OCI-LY1 (cell line): ENCODE results near the gene FRMD5.

ENCODE experiments used
- H2AFZ ChIP-seq: fragments of 200-600 bp; sonication (generic), shearing (Covaris generic); 2 replicates; pipeline ENCODE4 v1.6.0; 2014; ENCODE audit warnings: antibody characterized with exemption, mild to moderate bottlenecking, low read length
- H3F3A ChIP-seq: fragments of 200-600 bp; sonication (generic), shearing (Covaris generic); 2 replicates; pipeline ENCODE4 v1.6.0; 2014; ENCODE audit warnings: mild to moderate bottlenecking, antibody characterized with exemption, low read length, moderate library complexity; ENCODE audit not compliant: insufficient read depth
- H3K27ac ChIP-seq: fragments of 200-600 bp; sonication (generic); 2 replicates; pipeline ENCODE4 v1.5.1; 2014; ENCODE audit warnings: low read length, mixed run types, mild to moderate bottlenecking, low read depth; ENCODE audit not compliant: poor library complexity, severe bottlenecking
- H3K27me3 ChIP-seq: fragments of 200-600 bp; sonication (generic); 2 replicates; pipeline ENCODE4 v1.6.0; 2014; ENCODE audit warnings: antibody characterized with exemption, mild to moderate bottlenecking, low read length, moderate library complexity; ENCODE audit not compliant: insufficient read depth
- H3K36me3 ChIP-seq: fragments of 200-600 bp; sonication (generic); 2 replicates; pipeline ENCODE4 v1.6.1; 2014; ENCODE audit warnings: mild to moderate bottlenecking, antibody characterized with exemption, low read length, moderate library complexity, mixed read lengths; ENCODE audit not compliant: insufficient read depth
- H3K4me1 ChIP-seq: fragments of 200-600 bp; sonication (generic); 2 replicates; pipeline ENCODE4 v1.5.1; 2014; ENCODE audit warnings: mild to moderate bottlenecking, low read length, moderate library complexity; ENCODE audit not compliant: insufficient read depth, severe bottlenecking
- H3K4me2 ChIP-seq: fragments of 200-600 bp; sonication (generic), shearing (Covaris generic); 2 replicates; pipeline ENCODE4 v1.6.1; 2014; ENCODE audit warnings: low read length
- H3K4me3 ChIP-seq: fragments of 200-600 bp; sonication (generic); 2 replicates; pipeline ENCODE4 v1.5.1; 2014; ENCODE audit warnings: low read length, low read depth, mild to moderate bottlenecking, mixed read lengths; ENCODE audit not compliant: poor library complexity, severe bottlenecking
- H3K79me2 ChIP-seq: fragments of 200-600 bp; shearing (Covaris generic); 2 replicates; pipeline ENCODE4 v1.6.1; 2016; ENCODE audit warnings: mixed run types, low read length, mixed read lengths; ENCODE audit not compliant: insufficient read depth
- H3K9ac ChIP-seq: fragments of 200-600 bp; sonication (generic), shearing (Covaris generic); 2 replicates; pipeline ENCODE4 v1.6.1; 2014; ENCODE audit warnings: mild to moderate bottlenecking, low read length, mixed read lengths
- H3K9me2 ChIP-seq: fragments of 200-600 bp; sonication (generic), shearing (Covaris generic); 2 replicates; pipeline ENCODE4 v1.6.1; 2014; ENCODE audit warnings: low read depth, mild to moderate bottlenecking, low read length, mixed read lengths
- H3K9me3 ChIP-seq: fragments of 200-600 bp; shearing (Covaris generic); 2 replicates; pipeline ENCODE4 v1.6.1; 2014; ENCODE audit warnings: low read length, mixed read lengths
- H4K20me1 ChIP-seq: fragments of 200-600 bp; sonication (generic), shearing (Covaris generic); 2 replicates; pipeline ENCODE4 v1.6.0; 2016; ENCODE audit warnings: mild to moderate bottlenecking, low read length; ENCODE audit not compliant: insufficient read depth
- EZH2 ChIP-seq: fragments of 200-600 bp; sonication (generic), shearing (Covaris generic); IDR thresholded peaks from 2 replicates; pipeline ENCODE4 v1.8.0; 2017; ENCODE audit warnings: borderline replicate concordance, mixed run types, mild to moderate bottlenecking, antibody characterized with exemption, low read length, moderate library complexity, mixed read lengths
- TF ChIP-seq, protein P1 (sequence below): fragments of 200-600 bp; sonication (generic), shearing (Covaris generic); IDR thresholded peaks from 2 replicates; pipeline ENCODE4 v1.5.1; 2017; ENCODE audit warnings: mild to moderate bottlenecking, antibody characterized with exemption, low read length, moderate library complexity, mixed read lengths

Gene FRMD5

GRCh38 chr15:43931119-43931518, 264.0 kb downstream of the FRMD5 start:
- no peak overlapping the region; the same call in 1 of the 2 replicates for H3K4me2 ChIP-seq
- no peaks in the 10 kb centered on the region for H3F3A ChIP-seq
- TF ChIP-seq, protein P1, sequence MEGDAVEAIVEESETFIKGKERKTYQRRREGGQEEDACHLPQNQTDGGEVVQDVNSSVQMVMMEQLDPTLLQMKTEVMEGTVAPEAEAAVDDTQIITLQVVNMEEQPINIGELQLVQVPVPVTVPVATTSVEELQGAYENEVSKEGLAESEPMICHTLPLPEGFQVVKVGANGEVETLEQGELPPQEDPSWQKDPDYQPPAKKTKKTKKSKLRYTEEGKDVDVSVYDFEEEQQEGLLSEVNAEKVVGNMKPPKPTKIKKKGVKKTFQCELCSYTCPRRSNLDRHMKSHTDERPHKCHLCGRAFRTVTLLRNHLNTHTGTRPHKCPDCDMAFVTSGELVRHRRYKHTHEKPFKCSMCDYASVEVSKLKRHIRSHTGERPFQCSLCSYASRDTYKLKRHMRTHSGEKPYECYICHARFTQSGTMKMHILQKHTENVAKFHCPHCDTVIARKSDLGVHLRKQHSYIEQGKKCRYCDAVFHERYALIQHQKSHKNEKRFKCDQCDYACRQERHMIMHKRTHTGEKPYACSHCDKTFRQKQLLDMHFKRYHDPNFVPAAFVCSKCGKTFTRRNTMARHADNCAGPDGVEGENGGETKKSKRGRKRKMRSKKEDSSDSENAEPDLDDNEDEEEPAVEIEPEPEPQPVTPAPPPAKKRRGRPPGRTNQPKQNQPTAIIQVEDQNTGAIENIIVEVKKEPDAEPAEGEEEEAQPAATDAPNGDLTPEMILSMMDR = no peak
- no peak for TF ChIP-seq EZH2
- no peaks in the 10 kb centered on the region for H3K36me3 ChIP-seq
- H3K9me2 ChIP-seq = no peaks in the 10 kb centered on the region
- no peaks in the 10 kb centered on the region for H3K79me2 ChIP-seq
- no peaks in the 10 kb centered on the region; the same call in 1 of the 2 replicates for H3K27me3 ChIP-seq
- H3K9ac ChIP-seq = no peak overlapping the region
- H3K4me3 ChIP-seq = no peak overlapping the region
- H2AFZ ChIP-seq = no peak overlapping the region
- no peaks in the 10 kb centered on the region for H3K9me3 ChIP-seq
- no peaks in the 10 kb centered on the region for H4K20me1 ChIP-seq
- peaks cover 18% of the 10 kb centered on the region for H3K4me1 ChIP-seq
- H3K27ac ChIP-seq = no peak overlapping the region

- H3K27me3 ChIP-seq = no peaks in the 10 kb centered on the region; the same call in 1 of the 2 replicates
- H2AFZ ChIP-seq = no peak overlapping the region
- no peaks in the 10 kb centered on the region for H3F3A ChIP-seq
- no peaks in the 10 kb centered on the region for H3K9me2 ChIP-seq
- peaks cover 18% of the 10 kb centered on the region for H3K4me1 ChIP-seq
- no peaks in the 10 kb centered on the region for H3K36me3 ChIP-seq
- no peaks in the 10 kb centered on the region for H3K9me3 ChIP-seq
- no peaks in the 10 kb centered on the region for H4K20me1 ChIP-seq
- H3K79me2 ChIP-seq = no peaks in the 10 kb centered on the region
- no peak for TF ChIP-seq EZH2
- no peak overlapping the region for H3K4me3 ChIP-seq
- peak overlapping the region; percentile 28 for H3K27ac ChIP-seq
- H3K4me2 ChIP-seq = peak overlapping the region; percentile 22; the same call in 1 of the 2 replicates
- H3K9ac ChIP-seq = no peak overlapping the region
Measured at GRCh38 chr15:43930556-43930955, 264.5 kb downstream of the FRMD5 start.

DNA sequence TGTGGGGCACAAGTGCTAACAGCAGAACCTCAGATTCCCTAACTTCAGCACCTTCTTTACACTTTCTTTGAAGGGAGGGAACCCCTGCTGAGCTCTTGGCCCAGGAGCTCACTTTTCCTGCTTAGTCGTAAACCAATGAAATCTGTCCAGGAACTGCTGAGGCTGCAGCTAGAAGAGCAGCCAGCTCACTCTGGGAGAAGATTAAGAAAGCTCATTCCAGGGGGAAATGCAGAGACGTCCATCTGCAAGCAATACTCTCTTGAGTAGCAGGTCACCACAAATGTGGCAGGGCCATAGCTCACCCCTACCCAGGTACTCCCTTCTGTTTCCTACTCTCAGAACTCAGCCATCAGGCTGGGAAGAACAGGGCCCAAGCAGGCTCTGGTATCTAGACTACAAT, 265.0 kb downstream of the FRMD5 start:
- TF ChIP-seq, protein P1 = no peak
- no peak for TF ChIP-seq EZH2
- Histone ChIP-seq H3K4me2 (peak overlapping the region; percentile 22; the same call in 1 of the 2 replicates), H3K9me2 (no peaks in the 10 kb centered on the region), H2AFZ (no peak overlapping the region), H3K27me3 (no peaks in the 10 kb centered on the region; the same call in 1 of the 2 replicates), H3K9me3 (no peaks in the 10 kb centered on the region), H4K20me1 (no peaks in the 10 kb centered on the region), H3K9ac (no peak overlapping the region), H3K79me2 (no peaks in the 10 kb centered on the region), H3F3A (no peaks in the 10 kb centered on the region), H3K4me3 (no peak overlapping the region), H3K4me1 (peaks cover 18% of the 10 kb centered on the region), H3K27ac (peak overlapping the region; percentile 28), H3K36me3 (no peaks in the 10 kb centered on the region)

DNA sequence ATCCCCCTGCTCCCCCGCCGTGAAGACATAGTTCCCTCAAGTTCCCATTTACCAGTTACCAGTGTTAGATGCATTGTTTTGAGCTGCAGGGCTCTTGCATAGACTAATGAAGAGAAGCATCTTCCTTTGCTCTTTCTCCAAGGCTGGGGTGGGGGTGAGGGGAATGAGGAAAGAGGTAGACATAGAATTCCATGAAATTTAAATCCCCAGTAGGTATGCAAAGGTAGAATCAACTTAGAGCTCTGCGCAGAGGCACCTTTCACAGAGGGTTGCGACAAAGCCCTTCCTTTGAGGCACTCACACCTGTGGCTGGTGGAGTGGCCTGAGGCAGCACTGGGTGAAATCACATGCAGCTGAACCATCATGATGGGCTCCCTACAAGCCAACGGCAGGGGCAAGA, 266.9 kb downstream of the FRMD5 start:
- Histone ChIP-seq H3K27me3 (no peaks in the 10 kb centered on the region), H3K9ac (no peak overlapping the region), H3F3A (no peaks in the 10 kb centered on the region), H3K36me3 (no peaks in the 10 kb centered on the region), H3K9me2 (no peaks in the 10 kb centered on the region), H3K79me2 (no peaks in the 10 kb centered on the region), H3K4me2 (no peak overlapping the region), H3K27ac (no peak overlapping the region), H3K9me3 (no peaks in the 10 kb centered on the region), H3K4me3 (no peak overlapping the region), H3K4me1 (peaks cover 18% of the 10 kb centered on the region), H2AFZ (no peak overlapping the region), H4K20me1 (no peaks in the 10 kb centered on the region)
- TF ChIP-seq, protein P1 = no peak
- TF ChIP-seq EZH2 = no peak
